Spleen (tissue), 11 donors: ENCODE results near the gene SRGAP1. TPM values are rescaled to one million over a fixed set of nuclear protein-coding genes. Genes with fewer than 3 reads are reported as not detected.
"Not testable (repeated sequence)": the region's sequence is repeated elsewhere in the genome, so short reads cannot be mapped to it uniquely, and the experiment has no call there.

Experiments
- DNase-seq: peaks from one replicate; pipeline ENCODE4 v3.0.0-alpha.2; 2020
- H3K27ac ChIP-seq, 8 donors: fragments of 200-600 bp; sonication (generic) in 7 of 8; 1 replicate in 4 of 8; 2 replicates in 4 of 8; pipeline versions ENCODE4 v1.5.0 to v1.8.0; 2016 to 2021; ENCODE audit warnings: inconsistent platforms in 4 of 8, mild to moderate bottlenecking in 4 of 8, moderate library complexity in 1 of 8
- H3K27me3 ChIP-seq, 7 donors: fragments of 200-600 bp; sonication (generic) in 6 of 7; replicated peaks in 1 of 7; 1 replicate in 4 of 7; 2 replicates in 3 of 7; pipeline versions ENCODE4 v1.5.0 to v1.8.0; 2016 to 2021; ENCODE audit warnings: inconsistent platforms in 3 of 7, mild to moderate bottlenecking in 1 of 7
- H3K36me3 ChIP-seq, 6 donors: fragments of 200-600 bp; sonication (generic) in 5 of 6; 1 replicate in 4 of 6; 2 replicates in 2 of 6; pipeline versions ENCODE4 v1.5.0 to v1.8.0; 2016 to 2021; ENCODE audit warnings: inconsistent platforms in 2 of 6
- H3K4me1 ChIP-seq, 6 donors: fragments of 200-600 bp; sonication (generic) in 5 of 6; 1 replicate in 3 of 6; 2 replicates in 3 of 6; pipeline versions ENCODE4 v1.5.0 to v1.8.0; 2016 to 2021; ENCODE audit warnings: inconsistent platforms in 3 of 6
- H3K4me3 ChIP-seq, 8 donors: fragments of 200-600 bp; sonication (generic) in 7 of 8; 1 replicate in 4 of 8; 2 replicates in 4 of 8; pipeline versions ENCODE4 v1.5.0 to v1.8.0; 2016 to 2021; ENCODE audit warnings: inconsistent platforms in 4 of 8, mild to moderate bottlenecking in 4 of 8, moderate library complexity in 2 of 8
- H3K9me3 ChIP-seq, 8 donors: fragments of 200-600 bp; sonication (generic) in 7 of 8; 1 replicate in 4 of 8; 2 replicates in 4 of 8; pipeline versions ENCODE4 v1.5.0 to v1.8.0; 2016 to 2021; ENCODE audit warnings: inconsistent platforms in 4 of 8
- POLR2A ChIP-seq, 3 donors: fragments of 450-650 bp; IDR thresholded peaks; one replicate each; pipeline ENCODE4 v1.5.1; 2017; ENCODE audit warnings: antibody characterized with exemption in 3 of 3, mild to moderate bottlenecking in 1 of 3
- POLR2AphosphoS5 ChIP-seq, 3 donors: sonication (generic); formaldehyde crosslinking; IDR thresholded peaks; one replicate each; pipeline ENCODE4 v1.5.1; 2017; ENCODE audit warnings: antibody characterized with exemption in 3 of 3
- WGBS, 5 donors: extraction: QIAGEN DNeasy Blood & Tissue Kit in 3 of 5; methylation state at CpG; one replicate each; pipeline versions ENCODE4 v1.1.5 to v1.1.7; 2013 to 2018; 5-methylcytosine and 5-hydroxymethylcytosine counted together
- intact Hi-C: fragments of 100-400 bp; cut with DNase I; formaldehyde crosslinking; loops from one replicate; pipeline ENCODE4 v1.15.0; 2023; ENCODE audit warnings: low total_unique reads
- polyA plus RNA-seq, 3 donors: library from polyadenylated mRNA; stranded (reverse); fragments of 200-250 nt; gene quantifications; one replicate each; pipeline ENCODE4 v1.2.1, GENCODE V29; 2013
- total RNA-seq, 7 donors: library from RNA; depleted of rRNA in 3 of 7; stranded (reverse); fragments of >200 nt in 3 of 7; fragmentation: NEBNext Ultra II Directional in 4 of 7; extraction: Animal tissue kit (Norgen Biotek cat#: 25700) in 4 of 7; gene quantifications; one replicate each; pipeline versions ENCODE4 v1.1.0 to v1.2.1, GENCODE V29; 2016 to 2021
- TF ChIP-seq, protein P1 (sequence below), 11 experiments: fragments of 200-600 bp in 7 of 11; fragments of 450-650 bp in 4 of 11; sonication (generic) in 4 of 11; IDR thresholded peaks in 8 of 11; conservative IDR thresholded peaks in 3 of 11; 1 replicate in 7 of 11; 2 replicates in 4 of 11; pipeline versions ENCODE4 v1.4.0 to v1.8.0; 2016 to 2021; ENCODE audit warnings: antibody characterized with exemption in 11 of 11, inconsistent platforms in 4 of 11, mild to moderate bottlenecking in 1 of 11
- donor health status: healthy with polysubstance abuse.
- donor health status: DM: no; HTN: no; CAD: no; lungs with moderate emphysema.
- donor health status: DM: no; HTN: no; CAD: no.
- donor health status: Bipolar disorder and iron deficiency.
- donor health status: healthy.
- donor health status: DM: no; HTN: no; CAD: no.
- donor health status: DM: yes; HTN: yes; CAD: no.

The SRGAP1 gene
- total and polyA plus RNA-seq, 10 donors, result 0.37 to 20.1 (median 13.4) TPM

DNA sequence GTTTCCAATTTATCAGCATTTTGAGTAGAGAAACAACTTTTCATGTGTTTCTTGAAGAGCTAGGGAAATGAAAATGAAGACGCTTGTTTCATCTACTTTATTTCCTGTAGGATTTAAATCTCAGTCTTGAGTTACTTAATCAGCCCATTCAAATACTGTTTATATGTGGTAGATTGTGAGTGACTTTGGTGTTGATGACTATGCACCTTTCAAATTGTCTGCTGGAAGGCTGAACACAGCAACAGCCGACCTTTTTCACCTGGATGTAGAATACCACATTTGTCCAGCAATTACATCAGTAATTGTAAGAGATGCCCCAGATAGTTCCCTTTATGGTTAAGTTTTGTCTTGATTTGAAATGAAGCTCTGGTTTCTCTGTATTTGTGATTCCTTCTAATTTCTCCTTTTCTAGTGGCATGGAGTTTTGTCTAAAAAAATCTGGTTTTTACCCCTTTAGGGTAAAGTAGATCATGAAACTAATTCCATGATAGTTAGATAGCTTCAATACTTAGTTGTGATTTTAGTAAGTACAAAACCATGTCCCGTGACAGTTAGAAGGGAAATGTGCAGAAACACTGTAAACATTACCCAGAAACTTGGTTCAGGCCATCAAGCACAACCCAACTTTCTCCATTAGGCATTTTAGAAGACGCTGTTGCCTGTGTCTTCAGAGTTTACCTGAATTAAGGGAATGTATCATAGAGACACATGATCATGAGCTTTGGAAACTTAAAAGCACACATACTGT, 165.0 kb downstream of the SRGAP1 start:
- H3K27ac ChIP-seq, result no peak overlapping the region
- no peak overlapping the region for H3K4me3 ChIP-seq
- H3K9me3 ChIP-seq, result no peaks in the 10 kb centered on the region
- intact Hi-C loops, result no loop called here
- no peaks in the 10 kb centered on the region for H3K36me3 ChIP-seq
- H3K4me1 ChIP-seq, result no peaks in the 10 kb centered on the region
- TF ChIP-seq, protein P1, sequence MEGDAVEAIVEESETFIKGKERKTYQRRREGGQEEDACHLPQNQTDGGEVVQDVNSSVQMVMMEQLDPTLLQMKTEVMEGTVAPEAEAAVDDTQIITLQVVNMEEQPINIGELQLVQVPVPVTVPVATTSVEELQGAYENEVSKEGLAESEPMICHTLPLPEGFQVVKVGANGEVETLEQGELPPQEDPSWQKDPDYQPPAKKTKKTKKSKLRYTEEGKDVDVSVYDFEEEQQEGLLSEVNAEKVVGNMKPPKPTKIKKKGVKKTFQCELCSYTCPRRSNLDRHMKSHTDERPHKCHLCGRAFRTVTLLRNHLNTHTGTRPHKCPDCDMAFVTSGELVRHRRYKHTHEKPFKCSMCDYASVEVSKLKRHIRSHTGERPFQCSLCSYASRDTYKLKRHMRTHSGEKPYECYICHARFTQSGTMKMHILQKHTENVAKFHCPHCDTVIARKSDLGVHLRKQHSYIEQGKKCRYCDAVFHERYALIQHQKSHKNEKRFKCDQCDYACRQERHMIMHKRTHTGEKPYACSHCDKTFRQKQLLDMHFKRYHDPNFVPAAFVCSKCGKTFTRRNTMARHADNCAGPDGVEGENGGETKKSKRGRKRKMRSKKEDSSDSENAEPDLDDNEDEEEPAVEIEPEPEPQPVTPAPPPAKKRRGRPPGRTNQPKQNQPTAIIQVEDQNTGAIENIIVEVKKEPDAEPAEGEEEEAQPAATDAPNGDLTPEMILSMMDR (IDR thresholded peaks at IDR 0.05 in 8 of 11, conservative IDR thresholded peaks at IDR 0.05 in 3 of 11), result no peak
- no peak for TF ChIP-seq POLR2A (IDR thresholded peaks at IDR 0.05)
- no peak for TF ChIP-seq POLR2AphosphoS5 (IDR thresholded peaks at IDR 0.05)
- no peak for DNase-seq
- no peaks in the 10 kb centered on the region for H3K27me3 ChIP-seq
- 82 to 94% (median 88%) methylated on average over 4 of the region's 4 CpGs for WGBS, 5 donors

DNA sequence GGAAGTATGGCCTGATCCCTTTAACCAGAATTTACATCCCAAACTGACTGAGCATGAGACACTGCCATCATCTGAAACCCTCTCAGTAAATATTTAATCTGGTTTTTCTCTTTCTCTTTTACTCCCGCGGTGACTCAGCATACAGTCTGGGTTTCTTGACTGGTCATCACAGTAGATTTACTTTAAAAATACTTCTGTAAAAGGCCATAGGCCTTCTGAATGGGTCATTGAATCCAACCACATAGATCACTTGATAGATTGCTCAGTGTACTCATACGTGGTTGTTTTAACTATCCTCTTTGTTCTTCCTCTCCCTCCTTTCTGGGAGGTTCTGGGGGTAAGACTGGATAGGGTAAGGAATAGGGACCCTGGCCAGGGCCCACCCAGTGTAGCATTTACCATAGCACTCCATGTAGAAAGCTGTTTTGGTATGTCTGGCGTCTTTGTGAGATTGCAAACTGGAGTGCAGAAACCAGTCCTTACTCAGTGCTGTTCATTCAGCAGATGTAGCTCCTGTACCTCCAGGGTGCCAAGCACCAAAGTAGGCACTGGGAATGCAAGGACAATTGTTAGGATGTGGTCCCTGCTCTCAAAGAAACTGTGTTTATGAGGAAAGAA, 165.7 kb downstream of the SRGAP1 start:
- H3K9me3 ChIP-seq, result no peaks in the 10 kb centered on the region
- no peaks in the 10 kb centered on the region for H3K4me1 ChIP-seq
- intact Hi-C loops, result no loop called here
- no peak overlapping the region for H3K27ac ChIP-seq
- H3K4me3 ChIP-seq, result no peak overlapping the region
- DNase-seq, result no peak
- no peaks in the 10 kb centered on the region for H3K36me3 ChIP-seq
- 83 to 96% (median 87%) methylated on average over 4 of the region's 4 CpGs for WGBS, 5 donors
- no peak for TF ChIP-seq POLR2A (IDR thresholded peaks at IDR 0.05)
- no peak for TF ChIP-seq POLR2AphosphoS5 (IDR thresholded peaks at IDR 0.05)
- TF ChIP-seq, protein P1 (IDR thresholded peaks at IDR 0.05 in 8 of 11, conservative IDR thresholded peaks at IDR 0.05 in 3 of 11), result no peak
- H3K27me3 ChIP-seq, result no peaks in the 10 kb centered on the region

DNA sequence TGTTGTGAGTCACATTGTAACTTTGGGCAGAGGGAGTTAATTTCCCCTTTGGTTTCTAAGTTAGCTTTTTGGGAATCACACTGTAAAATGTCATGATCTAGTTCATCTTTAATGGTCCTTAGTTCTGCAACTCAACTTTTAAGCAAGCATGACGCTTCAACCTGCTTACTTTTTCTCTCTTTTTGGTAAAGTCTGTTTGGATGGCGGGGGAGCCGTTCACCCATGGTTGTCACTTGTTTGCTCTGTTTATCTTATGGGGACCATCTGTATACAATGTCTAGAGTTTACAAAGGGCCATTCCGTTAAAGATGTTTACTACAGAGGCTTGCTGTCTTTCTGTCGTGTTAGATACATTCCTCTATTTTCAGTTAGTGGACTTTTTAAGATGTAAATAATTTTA, 172.0 kb downstream of the SRGAP1 start:
- Histone ChIP-seq H3K4me1 (no peaks in the 10 kb centered on the region), H3K4me3 (no peak overlapping the region), H3K9me3 (no peaks in the 10 kb centered on the region), H3K36me3 (no peaks in the 10 kb centered on the region), H3K27ac (no peak overlapping the region), H3K27me3 (no peaks in the 10 kb centered on the region)
- WGBS, 5 donors, result 88 to 99% (median 92%) methylated on average over 5 of the region's 5 CpGs
- TF ChIP-seq POLR2AphosphoS5 (IDR thresholded peaks at IDR 0.05) (no peak), POLR2A (IDR thresholded peaks at IDR 0.05) (no peak)
- TF ChIP-seq, protein P1 (IDR thresholded peaks at IDR 0.05 in 8 of 11, conservative IDR thresholded peaks at IDR 0.05 in 3 of 11), result no peak
- DNase-seq, result no peak
- intact Hi-C loops, result no loop called here

DNA sequence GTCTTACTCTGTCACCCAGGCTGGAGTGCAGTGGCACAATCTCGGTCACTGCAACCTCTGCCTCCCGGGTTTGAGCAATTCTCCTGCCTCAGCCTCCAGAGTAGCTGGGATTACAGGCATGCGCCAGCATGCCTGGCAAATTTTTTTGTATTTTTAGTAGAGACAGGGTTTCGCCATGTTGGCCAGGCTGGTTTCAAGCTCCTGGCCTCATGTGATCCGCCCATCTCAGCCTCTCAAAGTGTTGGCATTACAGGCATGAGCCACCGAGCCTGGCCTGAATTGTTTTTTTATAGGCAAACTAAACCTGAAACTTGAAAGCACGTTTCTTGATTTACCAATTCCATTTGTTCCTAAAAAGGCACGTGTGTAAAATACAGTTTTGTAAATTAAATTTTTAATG, 173.6 kb downstream of the SRGAP1 start:
- H3K36me3 ChIP-seq, H3K4me3 ChIP-seq, intact Hi-C loops, H3K9me3 ChIP-seq, H3K27me3 ChIP-seq, H3K27ac ChIP-seq, DNase-seq, H3K4me1 ChIP-seq: not testable (repeated sequence)
- WGBS, 5 donors, result 75 to 96% (median 86%) methylated on average over 7 to 8 of the region's 8 CpGs
